OCI-LY1 (cell line): ENCODE measurements around the gene FTHL17.

ENCODE experiments used
- H2AFZ ChIP-seq: fragments of 200-600 bp; sonication (generic), shearing (Covaris generic); 2 replicates; pipeline ENCODE4 v1.6.0; 2014; ENCODE audit warnings: antibody characterized with exemption, mild to moderate bottlenecking, low read length
- H3F3A ChIP-seq: fragments of 200-600 bp; sonication (generic), shearing (Covaris generic); 2 replicates; pipeline ENCODE4 v1.6.0; 2014; ENCODE audit warnings: mild to moderate bottlenecking, antibody characterized with exemption, low read length, moderate library complexity; ENCODE audit not compliant: insufficient read depth
- H3K27ac ChIP-seq: fragments of 200-600 bp; sonication (generic); 2 replicates; pipeline ENCODE4 v1.5.1; 2014; ENCODE audit warnings: low read length, mixed run types, mild to moderate bottlenecking, low read depth; ENCODE audit not compliant: poor library complexity, severe bottlenecking
- H3K27me3 ChIP-seq: fragments of 200-600 bp; sonication (generic); 2 replicates; pipeline ENCODE4 v1.6.0; 2014; ENCODE audit warnings: antibody characterized with exemption, mild to moderate bottlenecking, low read length, moderate library complexity; ENCODE audit not compliant: insufficient read depth
- H3K36me3 ChIP-seq: fragments of 200-600 bp; sonication (generic); 2 replicates; pipeline ENCODE4 v1.6.1; 2014; ENCODE audit warnings: mild to moderate bottlenecking, antibody characterized with exemption, low read length, moderate library complexity, mixed read lengths; ENCODE audit not compliant: insufficient read depth
- H3K4me1 ChIP-seq: fragments of 200-600 bp; sonication (generic); 2 replicates; pipeline ENCODE4 v1.5.1; 2014; ENCODE audit warnings: mild to moderate bottlenecking, low read length, moderate library complexity; ENCODE audit not compliant: insufficient read depth, severe bottlenecking
- H3K4me2 ChIP-seq: fragments of 200-600 bp; sonication (generic), shearing (Covaris generic); 2 replicates; pipeline ENCODE4 v1.6.1; 2014; ENCODE audit warnings: low read length
- H3K4me3 ChIP-seq: fragments of 200-600 bp; sonication (generic); 2 replicates; pipeline ENCODE4 v1.5.1; 2014; ENCODE audit warnings: low read length, low read depth, mild to moderate bottlenecking, mixed read lengths; ENCODE audit not compliant: poor library complexity, severe bottlenecking
- H3K79me2 ChIP-seq: fragments of 200-600 bp; shearing (Covaris generic); 2 replicates; pipeline ENCODE4 v1.6.1; 2016; ENCODE audit warnings: mixed run types, low read length, mixed read lengths; ENCODE audit not compliant: insufficient read depth
- H3K9ac ChIP-seq: fragments of 200-600 bp; sonication (generic), shearing (Covaris generic); 2 replicates; pipeline ENCODE4 v1.6.1; 2014; ENCODE audit warnings: mild to moderate bottlenecking, low read length, mixed read lengths
- H3K9me2 ChIP-seq: fragments of 200-600 bp; sonication (generic), shearing (Covaris generic); 2 replicates; pipeline ENCODE4 v1.6.1; 2014; ENCODE audit warnings: low read depth, mild to moderate bottlenecking, low read length, mixed read lengths
- H3K9me3 ChIP-seq: fragments of 200-600 bp; shearing (Covaris generic); 2 replicates; pipeline ENCODE4 v1.6.1; 2014; ENCODE audit warnings: low read length, mixed read lengths
- H4K20me1 ChIP-seq: fragments of 200-600 bp; sonication (generic), shearing (Covaris generic); 2 replicates; pipeline ENCODE4 v1.6.0; 2016; ENCODE audit warnings: mild to moderate bottlenecking, low read length; ENCODE audit not compliant: insufficient read depth
- CTCF ChIP-seq: fragments of 200-600 bp; sonication (generic), shearing (Covaris generic); IDR thresholded peaks from 2 replicates; pipeline ENCODE4 v1.5.1; 2017; ENCODE audit warnings: mild to moderate bottlenecking, antibody characterized with exemption, low read length, moderate library complexity, mixed read lengths
- EZH2 ChIP-seq: fragments of 200-600 bp; sonication (generic), shearing (Covaris generic); IDR thresholded peaks from 2 replicates; pipeline ENCODE4 v1.8.0; 2017; ENCODE audit warnings: borderline replicate concordance, mixed run types, mild to moderate bottlenecking, antibody characterized with exemption, low read length, moderate library complexity, mixed read lengths

FTHL17 gene

GRCh38 chrX:31092970-31093638, 21.3 kb upstream of the FTHL17 start:
- no peaks in the 10 kb centered on the region for H3K4me1 ChIP-seq
- H4K20me1 ChIP-seq = no peaks in the 10 kb centered on the region
- no peaks in the 10 kb centered on the region for H3F3A ChIP-seq

GRCh38 chrX:31092476-31092875, 20.6 kb upstream of the FTHL17 start:
- Histone ChIP-seq H3K79me2 (no peaks in the 10 kb centered on the region), H3K27ac (no peak overlapping the region), H3K4me2 (no peak overlapping the region), H3K36me3 (no peaks in the 10 kb centered on the region), H3K4me1 (no peaks in the 10 kb centered on the region), H3K9me3 (no peaks in the 10 kb centered on the region), H3F3A (no peaks in the 10 kb centered on the region), H3K4me3 (no peak overlapping the region), H2AFZ (no peak overlapping the region), H4K20me1 (no peaks in the 10 kb centered on the region), H3K9me2 (no peaks in the 10 kb centered on the region), H3K9ac (no peak overlapping the region), H3K27me3 (no peaks in the 10 kb centered on the region)
- TF ChIP-seq CTCF = no peak
- TF ChIP-seq EZH2 = no peak

More at GRCh38 chrX:31092970-31093638, 21.3 kb upstream of the FTHL17 start:
- no peaks in the 10 kb centered on the region for H3K9me2 ChIP-seq
- H2AFZ ChIP-seq = no peak overlapping the region
- no peak overlapping the region for H3K9ac ChIP-seq
- TF ChIP-seq CTCF = no peak
- no peak for TF ChIP-seq EZH2
- no peaks in the 10 kb centered on the region for H3K27me3 ChIP-seq
- H3K36me3 ChIP-seq = no peaks in the 10 kb centered on the region
- no peak overlapping the region for H3K4me3 ChIP-seq
- no peaks in the 10 kb centered on the region for H3K79me2 ChIP-seq
- H3K27ac ChIP-seq = no peak overlapping the region
- H3K4me2 ChIP-seq = no peak overlapping the region
- H3K9me3 ChIP-seq = no peaks in the 10 kb centered on the region

GRCh38 chrX:31091819-31092218, 20.0 kb upstream of the FTHL17 start:
- no peak overlapping the region for H3K9ac ChIP-seq
- H3K27ac ChIP-seq = no peak overlapping the region
- H3K4me3 ChIP-seq = no peak overlapping the region
- H3K4me2 ChIP-seq = no peak overlapping the region
- H3K79me2 ChIP-seq = no peaks in the 10 kb centered on the region
- TF ChIP-seq EZH2 = no peak
- TF ChIP-seq CTCF = no peak
- no peaks in the 10 kb centered on the region for H3K9me3 ChIP-seq
- H3K27me3 ChIP-seq = no peaks in the 10 kb centered on the region
- no peaks in the 10 kb centered on the region for H3K4me1 ChIP-seq
- no peaks in the 10 kb centered on the region for H4K20me1 ChIP-seq
- no peaks in the 10 kb centered on the region for H3K36me3 ChIP-seq
- no peaks in the 10 kb centered on the region for H3F3A ChIP-seq
- H2AFZ ChIP-seq = no peak overlapping the region
- H3K9me2 ChIP-seq = no peaks in the 10 kb centered on the region
